Measurements from ENCODE around the gene ECI2. TPM values are rescaled to one million over a fixed set of nuclear protein-coding genes. Genes with fewer than 3 reads are reported as not detected.

ECI2 gene
- total RNA-seq, 6 experiments from 2014 or later: 76.4 to 140 (median 111) TPM

- Histone ChIP-seq H3K9me3 (no peaks in the 10 kb centered on the region), H3K27ac (no peak overlapping the region), H3K4me3 (no peak overlapping the region), H3K36me3 (peaks cover 0 to 33% (median 12%) of the 10 kb centered on the region in 4 donors), H3K27me3 (no peaks in the 10 kb centered on the region), H3K4me1 (peaks cover 0 to 12% (median 0%) of the 10 kb centered on the region in 4 donors)
- intact Hi-C loops (cut with DNase I): no loop called here
- DNase-seq (no peak), ATAC-seq (peak; percentile 94 to 99 (median 97))
- WGBS (ENCODE audit: insufficient coverage, low coverage, low lambda C conversion rate, missing lambda C conversion rate): 50% methylated on average over 7 of the region's 7 CpGs
- TF ChIP-seq, protein P1, sequence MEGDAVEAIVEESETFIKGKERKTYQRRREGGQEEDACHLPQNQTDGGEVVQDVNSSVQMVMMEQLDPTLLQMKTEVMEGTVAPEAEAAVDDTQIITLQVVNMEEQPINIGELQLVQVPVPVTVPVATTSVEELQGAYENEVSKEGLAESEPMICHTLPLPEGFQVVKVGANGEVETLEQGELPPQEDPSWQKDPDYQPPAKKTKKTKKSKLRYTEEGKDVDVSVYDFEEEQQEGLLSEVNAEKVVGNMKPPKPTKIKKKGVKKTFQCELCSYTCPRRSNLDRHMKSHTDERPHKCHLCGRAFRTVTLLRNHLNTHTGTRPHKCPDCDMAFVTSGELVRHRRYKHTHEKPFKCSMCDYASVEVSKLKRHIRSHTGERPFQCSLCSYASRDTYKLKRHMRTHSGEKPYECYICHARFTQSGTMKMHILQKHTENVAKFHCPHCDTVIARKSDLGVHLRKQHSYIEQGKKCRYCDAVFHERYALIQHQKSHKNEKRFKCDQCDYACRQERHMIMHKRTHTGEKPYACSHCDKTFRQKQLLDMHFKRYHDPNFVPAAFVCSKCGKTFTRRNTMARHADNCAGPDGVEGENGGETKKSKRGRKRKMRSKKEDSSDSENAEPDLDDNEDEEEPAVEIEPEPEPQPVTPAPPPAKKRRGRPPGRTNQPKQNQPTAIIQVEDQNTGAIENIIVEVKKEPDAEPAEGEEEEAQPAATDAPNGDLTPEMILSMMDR (IDR thresholded peaks at IDR 0.05): no peak
- no peak for TF ChIP-seq POLR2A (IDR thresholded peaks at IDR 0.05)
Observed at GRCh38 chr6:4066029-4066755, 69.2 kb downstream of the ECI2 start.

Other genes with a start within 250 kb of the ECI2 start
- not detected for gene FAM217A, start 56.4 kb downstream of the ECI2 start, total RNA-seq